ENCODE measurements around the gene NEB.

DNA sequence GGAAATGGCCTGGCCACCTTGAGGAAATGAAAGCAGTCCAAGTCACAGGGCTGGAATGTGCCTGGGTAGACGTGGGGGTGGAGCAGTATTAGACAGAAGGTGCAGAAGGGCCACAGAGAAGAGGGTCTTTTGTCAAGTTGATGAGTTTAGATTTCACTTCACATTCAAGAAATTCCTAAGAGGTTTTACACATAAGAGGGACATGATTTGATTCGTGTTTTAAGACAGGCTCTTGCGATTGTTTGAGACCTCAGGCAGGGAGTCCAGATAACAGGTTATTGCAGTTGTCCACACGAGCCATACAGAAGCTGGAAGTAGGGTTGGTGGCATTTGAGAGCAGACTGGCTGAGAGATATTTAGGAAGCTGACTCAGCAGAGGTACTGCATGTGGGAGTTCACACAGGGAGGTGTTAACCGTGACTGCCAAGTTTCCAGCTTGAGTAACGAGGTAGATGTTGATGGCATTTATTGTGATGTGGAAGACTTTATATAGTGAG lies 64.6 kb downstream of the NEB start:
- no peak for TF ChIP-seq POLR2A (IDR thresholded peaks at IDR 0.05)
- TF ChIP-seq POLR2AphosphoS5 (IDR thresholded peaks at IDR 0.05) = no peak

Measured in spleen (tissue), 3 donors.